Occipital lobe (tissue), 2 donors: Measurements from ENCODE around the gene AANAT. TPM values are rescaled to one million over a fixed set of nuclear protein-coding genes. Genes with fewer than 3 reads are reported as not detected.
"Not testable (repeated sequence)": the region's sequence is repeated elsewhere in the genome, so short reads cannot be mapped to it uniquely, and the experiment has no call there.

Source experiments
- DNase-seq: peaks from one replicate; lab custom pipeline; 2025; lab: John Stamatoyannopoulos, UW
- total RNA-seq: library from RNA; depleted of rRNA; stranded (reverse); fragments of >200 nt; gene quantifications from one replicate; pipeline ENCODE4 v1.2.3, GENCODE V29; 2014

AANAT gene
- total RNA-seq, 1 donor from 2014 or later, result not detected

DNA sequence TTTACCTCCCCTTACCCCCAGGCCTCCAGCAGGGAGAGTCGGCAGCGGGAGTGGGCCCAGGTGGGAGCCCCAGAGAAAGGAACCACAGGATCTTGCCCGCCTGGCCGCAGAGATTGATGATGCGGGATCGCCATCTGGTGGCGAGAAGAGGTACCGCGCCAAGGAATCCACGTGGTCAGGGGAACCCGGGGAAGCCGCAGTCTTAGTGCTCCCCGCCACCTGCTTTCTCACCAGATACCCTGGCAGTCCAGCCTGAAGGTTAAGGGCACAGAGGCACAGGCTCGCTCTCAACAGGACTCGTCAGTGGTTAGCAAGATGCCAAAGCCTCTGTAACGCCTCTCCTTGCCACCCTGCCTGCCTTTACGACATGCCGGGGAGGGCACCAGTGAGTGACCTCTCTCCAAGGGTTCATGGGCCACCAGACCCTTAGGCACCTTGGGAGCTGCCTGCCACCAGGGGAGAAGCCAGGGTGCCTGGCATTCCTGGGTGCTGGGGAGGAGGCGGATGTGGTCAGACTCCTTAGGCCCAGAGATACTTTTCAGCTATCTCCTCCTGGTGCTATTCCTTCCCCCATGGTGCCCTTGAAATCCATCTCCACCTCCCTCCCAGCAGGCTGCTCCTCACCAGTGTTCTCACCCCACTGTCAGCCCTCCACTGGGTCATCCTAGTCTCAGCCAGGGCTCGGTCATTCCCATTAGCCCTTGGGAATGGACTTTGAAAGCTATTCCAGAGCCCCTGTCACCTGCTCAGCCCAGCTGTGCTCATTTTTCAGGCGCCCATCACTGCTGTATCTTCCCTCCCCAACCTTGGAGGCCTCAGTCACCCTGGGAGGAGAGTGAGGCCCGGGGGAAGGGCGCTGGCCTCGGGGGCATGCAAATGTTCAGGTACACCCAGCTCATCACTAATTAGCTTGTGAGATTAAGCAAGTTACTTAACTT is 39.3 kb downstream of the AANAT start:
- peak; percentile 67 for DNase-seq

DNA sequence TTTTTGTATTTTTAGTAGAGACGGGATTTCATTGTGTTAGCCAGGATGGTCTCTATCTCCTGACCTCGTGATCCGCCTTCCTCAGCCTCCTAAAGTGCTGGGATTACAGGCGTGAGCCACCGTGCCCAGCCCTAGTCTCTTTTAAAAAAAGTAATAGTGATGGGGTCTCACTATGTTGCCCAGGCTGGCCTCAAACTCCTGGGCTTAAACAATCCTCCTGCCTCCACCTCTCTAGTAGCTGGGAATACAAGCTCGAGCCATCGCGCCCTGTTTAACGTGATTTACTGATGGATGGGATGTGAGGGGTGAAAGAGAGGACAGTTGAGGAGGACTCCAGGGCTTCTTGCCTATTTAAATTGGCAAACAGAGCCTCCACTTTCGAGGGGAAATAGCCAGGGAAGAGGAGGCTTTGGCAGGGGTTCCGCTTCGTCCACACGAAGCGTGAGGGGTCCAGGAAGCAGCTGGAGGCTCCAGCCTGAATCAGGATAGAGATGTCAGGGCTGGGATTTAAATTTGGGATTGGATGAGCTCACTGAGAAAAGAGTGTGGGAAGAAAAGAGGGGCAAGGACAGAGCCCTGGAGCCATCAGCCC is 41.2 kb downstream of the AANAT start:
- not testable (repeated sequence) for DNase-seq

GRCh38 chr17:76510831-76511244 is 43.4 kb downstream of the AANAT start:
- no peak for DNase-seq

DNA sequence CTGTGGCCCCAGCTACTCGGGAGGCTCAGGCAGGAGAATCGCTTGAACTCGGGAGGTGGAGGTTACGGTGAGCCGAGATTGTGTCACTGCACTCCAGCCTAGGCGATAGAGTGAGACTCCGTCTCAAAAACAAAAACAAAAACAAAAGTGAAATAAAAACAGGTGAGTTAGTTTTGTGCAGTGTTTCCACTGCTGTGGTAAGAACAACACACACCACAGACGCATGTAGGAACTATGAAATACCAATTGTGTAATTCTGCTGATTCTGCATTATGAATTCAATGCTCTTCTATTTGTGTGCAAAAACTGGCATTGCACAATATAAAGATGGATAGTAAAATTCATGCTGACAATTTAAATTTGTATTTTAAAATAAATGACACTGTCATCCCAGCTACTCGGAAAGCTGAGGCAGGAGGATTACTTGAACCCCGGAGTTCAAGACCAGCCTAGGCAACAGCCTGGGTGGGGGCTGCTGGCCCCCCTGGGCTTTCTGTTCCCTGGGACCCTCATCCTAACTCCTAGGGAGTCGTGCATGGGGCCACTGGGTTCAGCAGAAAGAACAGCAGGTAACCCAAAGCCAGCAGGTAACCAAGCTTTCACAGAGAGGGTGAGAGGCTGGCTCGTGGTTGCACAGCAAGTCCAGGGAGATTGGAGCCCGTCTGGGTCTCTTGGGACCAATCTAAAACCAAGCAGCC is 44.4 kb downstream of the AANAT start:
- no peak for DNase-seq

DNA sequence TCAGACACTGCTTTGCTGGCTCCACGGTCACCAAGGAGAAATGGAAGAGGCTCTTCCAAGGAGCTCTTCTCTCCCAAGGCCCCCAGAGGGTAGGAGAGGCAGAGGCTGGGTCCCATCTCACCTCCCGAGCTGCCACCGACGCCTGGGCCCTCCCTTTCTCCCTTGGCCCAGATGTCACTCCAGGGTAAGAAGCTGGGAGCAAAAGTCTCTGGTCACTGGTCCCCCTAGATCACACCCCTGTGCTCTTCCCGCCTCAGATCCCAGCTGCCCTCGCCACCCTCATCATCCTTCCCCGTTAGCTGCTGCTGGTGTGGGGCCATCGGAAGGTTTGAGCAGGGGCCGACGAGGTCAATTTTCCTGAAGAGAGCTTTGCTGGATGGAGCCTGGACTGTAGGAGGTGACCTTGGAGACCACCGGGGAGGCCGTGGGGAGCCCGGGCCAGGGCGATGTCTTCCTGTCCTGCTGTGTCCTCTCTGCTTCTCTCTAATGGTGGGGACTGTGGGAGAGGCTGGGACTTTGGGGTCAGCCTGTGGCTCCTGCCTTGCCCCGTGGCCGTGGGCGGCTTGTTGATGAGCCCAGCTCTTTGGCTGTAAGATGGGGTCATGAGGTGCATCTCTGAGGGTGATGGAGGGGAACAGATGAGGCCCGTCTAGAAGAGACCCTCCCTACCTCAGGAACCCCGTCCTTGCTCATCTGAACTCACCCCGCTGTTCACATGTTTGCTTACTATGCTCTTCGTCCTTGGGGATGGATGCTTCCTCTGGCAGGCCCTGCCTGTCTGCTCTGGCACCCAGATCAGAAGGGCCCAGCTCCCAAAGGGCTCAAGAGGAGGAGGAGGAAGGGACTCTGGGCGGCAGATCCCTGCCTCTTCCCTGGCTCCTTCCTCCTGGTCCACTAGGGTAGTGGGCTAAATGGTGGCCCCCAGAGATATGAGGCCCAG is 45.2 kb downstream of the AANAT start:
- DNase-seq, result no peak

DNA sequence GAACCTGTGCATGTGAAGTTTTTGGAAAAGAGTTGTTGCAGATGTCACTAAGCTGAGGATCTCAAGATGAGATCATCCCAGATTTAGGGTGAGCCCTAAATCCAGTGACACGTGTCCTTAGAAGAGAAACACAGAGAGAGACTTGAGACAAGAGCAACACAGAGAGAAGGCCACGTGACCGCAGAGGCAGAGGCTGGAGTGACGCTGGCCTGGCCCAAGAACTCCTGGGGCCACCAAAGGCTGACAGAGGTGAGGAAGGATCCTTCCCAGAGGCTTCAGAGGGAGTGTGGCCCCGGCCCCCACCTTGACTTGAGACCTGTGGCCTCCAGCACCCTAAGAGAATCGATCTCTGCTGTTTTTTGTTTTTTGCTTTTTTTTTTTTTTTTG is 45.9 kb downstream of the AANAT start:
- no peak for DNase-seq

- DNase-seq, result not testable (repeated sequence)
Measured at GRCh38 chr17:76514355-76514754, 47.0 kb downstream of the AANAT start.

- DNase-seq, result no peak
Measured at GRCh38 chr17:76515274-76515949, 48.0 kb downstream of the AANAT start.

DNA sequence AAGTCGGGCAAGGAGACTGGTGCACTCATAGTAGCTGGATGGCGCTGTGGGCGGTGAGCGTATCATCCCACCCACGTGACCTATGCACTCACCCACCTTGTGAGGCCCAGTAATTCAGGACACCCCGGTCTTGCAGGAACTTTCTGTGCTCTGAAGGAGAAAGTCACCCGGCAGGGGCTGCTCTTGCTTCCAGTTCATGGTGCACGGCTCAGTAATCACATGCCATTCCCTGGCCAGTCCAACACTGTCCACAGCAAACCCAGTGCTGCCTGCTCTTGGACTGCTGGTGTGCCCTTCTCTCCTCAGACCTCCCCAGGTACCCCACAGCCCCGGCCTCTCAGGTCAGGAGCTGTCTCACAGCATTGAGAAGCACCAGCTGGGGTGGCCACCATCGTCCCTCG is 50.2 kb downstream of the AANAT start:
- no peak for DNase-seq

DNA sequence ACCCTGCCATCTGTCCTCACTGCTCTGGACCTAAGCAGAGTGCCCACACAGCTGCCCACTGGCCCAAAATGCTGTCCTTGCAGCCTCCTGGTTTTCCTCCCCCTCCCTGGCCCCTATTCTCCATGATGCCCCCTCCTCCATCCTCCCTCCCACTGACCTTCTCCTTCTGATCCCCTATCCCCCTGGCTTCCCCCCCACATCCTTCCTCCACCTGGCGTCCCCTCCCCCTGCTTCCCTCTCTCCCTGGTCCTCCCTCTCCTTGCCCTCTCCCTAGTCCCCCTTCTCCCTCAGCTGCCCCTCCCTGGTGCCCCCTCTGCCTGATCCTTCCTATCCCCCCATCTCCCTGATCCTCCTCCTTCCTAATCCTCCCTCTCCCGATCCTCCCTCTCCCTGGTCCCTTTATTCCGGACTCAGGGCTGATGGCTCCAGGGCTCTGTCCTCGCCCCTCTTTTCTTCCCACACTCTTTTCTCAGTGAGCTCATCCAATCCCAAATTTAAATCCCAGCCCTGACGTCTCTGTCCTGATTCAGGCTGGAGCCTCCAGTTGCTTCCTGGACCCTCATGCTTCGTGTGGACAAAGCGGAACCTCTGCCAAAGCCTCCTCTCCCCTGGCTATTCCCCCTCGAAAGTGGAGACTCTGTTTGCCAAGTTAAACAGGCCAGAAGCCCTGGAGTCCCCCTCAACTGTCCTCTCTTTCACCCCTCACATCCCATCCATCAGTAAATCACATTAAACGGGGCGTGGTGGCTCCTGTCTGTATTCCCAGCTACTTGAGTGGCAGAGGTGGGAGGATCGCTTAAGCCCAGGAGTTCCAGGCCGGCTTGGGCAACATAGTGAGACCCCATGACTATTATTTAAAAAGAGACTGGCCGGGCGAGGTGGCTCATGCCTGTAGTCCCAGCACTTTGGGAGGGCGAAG is 51.9 kb downstream of the AANAT start:
- DNase-seq, result no peak

Other genes starting within 250 kb of the AANAT start
- gene RNF157, start 227.1 kb upstream of the AANAT start, total RNA-seq, result 17.5 TPM
- 2.8 TPM for gene UBALD2, start 202.3 kb upstream of the AANAT start, total RNA-seq
- 6.1 TPM for gene QRICH2, start 159.3 kb upstream of the AANAT start, total RNA-seq
- 44.6 TPM for gene PRPSAP1, start 113.7 kb upstream of the AANAT start, total RNA-seq
- 0.78 TPM for gene SPHK1, start 83.0 kb upstream of the AANAT start, total RNA-seq
- 30.3 TPM for gene UBE2O, start 14.5 kb upstream of the AANAT start, total RNA-seq
- 2.2 TPM for gene RHBDF2, start 33.8 kb downstream of the AANAT start, total RNA-seq
- gene CYGB, start 70.1 kb downstream of the AANAT start, total RNA-seq, result 1.2 TPM
- gene PRCD, start 72.4 kb downstream of the AANAT start, total RNA-seq, result 1.9 TPM
- not detected for gene ST6GALNAC2, start 118.3 kb downstream of the AANAT start, total RNA-seq
- gene ST6GALNAC1, start 176.2 kb downstream of the AANAT start, total RNA-seq, result 1.7 TPM
- gene MXRA7, start 243.4 kb downstream of the AANAT start, total RNA-seq, result 34.6 TPM